Activated T-cell treated with anti-CD3 and anti-CD28 coated beads, Interleukin-2, amount 50 U/mL, for 72 hours (primary cell): ENCODE results near the gene SHF. TPM values are rescaled to one million over a fixed set of nuclear protein-coding genes. Genes with fewer than 3 reads are reported as not detected.
A peak's percentile ranks its signal among the peaks of the same experiment; 100 is the strongest.

ENCODE experiments used
- ATAC-seq, 2 donors: fragments of 150-1000 bp; cut with Tn5 transposase; replicated peaks in 1 of 2; 2 replicates each; pipeline ENCODE4 v1.10.0; 2021; ENCODE audit warnings: moderate library complexity in 2 of 2, mild to moderate bottlenecking in 1 of 2
- DNase-seq, 2 donors: peaks; one replicate each; pipeline ENCODE4 v3.0.0; 2021 to 2022; ENCODE audit warnings: mixed read lengths in 1 of 2
- H3K27ac Mint-ChIP-seq: one replicate; pipeline ENCODE4 v1.8.0; 2022; ENCODE audit warnings: mild to moderate bottlenecking, moderate library complexity, mixed read lengths
- H3K27me3 Mint-ChIP-seq: one replicate; pipeline ENCODE4 v1.8.0; 2022; ENCODE audit warnings: low read depth, mixed read lengths
- H3K36me3 Mint-ChIP-seq, 2 donors: one replicate each; pipeline ENCODE4 v1.8.0; 2022; ENCODE audit warnings: mixed read lengths in 2 of 2, mild to moderate bottlenecking in 1 of 2; ENCODE audit not compliant: insufficient read depth in 2 of 2
- H3K4me1 Mint-ChIP-seq: one replicate; pipeline ENCODE4 v1.8.0; 2022; ENCODE audit warnings: low read depth, mixed read lengths
- H3K4me3 Mint-ChIP-seq, 2 donors: one replicate each; pipeline ENCODE4 v1.8.0; 2022; ENCODE audit warnings: mild to moderate bottlenecking in 2 of 2, mixed read lengths in 2 of 2, moderate library complexity in 2 of 2
- H3K9me3 Mint-ChIP-seq, 2 donors: one replicate each; pipeline ENCODE4 v1.8.0; 2022; ENCODE audit warnings: mixed read lengths in 2 of 2
- total RNA-seq, 2 donors: library from RNA; stranded (reverse); gene quantifications; one replicate each; pipeline ENCODE4 v1.2.3, GENCODE V29; 2022

Gene SHF
- total RNA-seq, 2 donors from 2014 or later, result 11.7 to 16.8 TPM

- no peaks in the 10 kb centered on the region for H3K9me3 Mint-ChIP-seq
- peaks cover 22% of the 10 kb centered on the region for H3K4me1 Mint-ChIP-seq
- H3K27me3 Mint-ChIP-seq, result peaks cover 70% of the 10 kb centered on the region
- H3K4me3 Mint-ChIP-seq, result peak overlapping the region; percentile 72 to 74
- peaks cover 0 to 1% of the 10 kb centered on the region in 2 donors for H3K36me3 Mint-ChIP-seq
- no peak for DNase-seq
- H3K27ac Mint-ChIP-seq, result no peak overlapping the region
- peak; percentile 28 to 35 for ATAC-seq
Observed at GRCh38 chr15:45117308-45118130, 70.2 kb downstream of the SHF start.

Other genes with a start within 250 kb of the SHF start
- not detected for gene TERB2, start 231.3 kb downstream of the SHF start, total RNA-seq
- 10 to 100 TPM in 1 of 2 donors, 1 to 10 TPM in 1; 10.0 to 17.6 TPM for gene SORD, start 164.8 kb downstream of the SHF start, total RNA-seq
- gene DUOX2, start 73.8 kb downstream of the SHF start, total RNA-seq, result under 1 TPM; 0.14 to 0.31 TPM
- gene DUOXA2, start 73.6 kb downstream of the SHF start, total RNA-seq, result not detected
- under 1 TPM; 0.46 to 0.65 TPM for gene DUOXA1, start 58.1 kb downstream of the SHF start, total RNA-seq
- under 1 TPM; 0.34 to 0.95 TPM for gene DUOX1, start 58.0 kb downstream of the SHF start, total RNA-seq
- not detected for gene SLC28A2, start 64.3 kb upstream of the SHF start, total RNA-seq
- gene GATM, start 190.6 kb upstream of the SHF start, total RNA-seq, result 1 to 10 TPM; 1.2 to 3.3 TPM